OCI-LY3 (cell line): ENCODE data around the gene TADA3.

Experiments
- CTCF ChIP-seq: fragments of 200-600, 300-600 bp; sonication (generic); IDR thresholded peaks from 2 replicates; pipeline ENCODE4 v1.5.1; 2014; ENCODE audit warnings: antibody characterized with exemption, low read length, low read depth
- EZH2phosphoT487 ChIP-seq: fragments of 200-600 bp; shearing (Covaris generic); IDR thresholded peaks from 2 replicates; pipeline ENCODE4 v1.6.1; 2018; ENCODE audit warnings: antibody characterized with exemption, mixed run types, low read depth

GRCh38 chr3:9732080-9732739, 60.1 kb downstream of the TADA3 start:
- TF ChIP-seq EZH2phosphoT487 (no peak), CTCF (no peak)
